ENCODE data around the gene MED13L.

- no peak for TF ChIP-seq EZH2phosphoT487 (conservative IDR thresholded peaks at IDR 0.05; ENCODE audit: low read length)
- TF ChIP-seq, protein P1, sequence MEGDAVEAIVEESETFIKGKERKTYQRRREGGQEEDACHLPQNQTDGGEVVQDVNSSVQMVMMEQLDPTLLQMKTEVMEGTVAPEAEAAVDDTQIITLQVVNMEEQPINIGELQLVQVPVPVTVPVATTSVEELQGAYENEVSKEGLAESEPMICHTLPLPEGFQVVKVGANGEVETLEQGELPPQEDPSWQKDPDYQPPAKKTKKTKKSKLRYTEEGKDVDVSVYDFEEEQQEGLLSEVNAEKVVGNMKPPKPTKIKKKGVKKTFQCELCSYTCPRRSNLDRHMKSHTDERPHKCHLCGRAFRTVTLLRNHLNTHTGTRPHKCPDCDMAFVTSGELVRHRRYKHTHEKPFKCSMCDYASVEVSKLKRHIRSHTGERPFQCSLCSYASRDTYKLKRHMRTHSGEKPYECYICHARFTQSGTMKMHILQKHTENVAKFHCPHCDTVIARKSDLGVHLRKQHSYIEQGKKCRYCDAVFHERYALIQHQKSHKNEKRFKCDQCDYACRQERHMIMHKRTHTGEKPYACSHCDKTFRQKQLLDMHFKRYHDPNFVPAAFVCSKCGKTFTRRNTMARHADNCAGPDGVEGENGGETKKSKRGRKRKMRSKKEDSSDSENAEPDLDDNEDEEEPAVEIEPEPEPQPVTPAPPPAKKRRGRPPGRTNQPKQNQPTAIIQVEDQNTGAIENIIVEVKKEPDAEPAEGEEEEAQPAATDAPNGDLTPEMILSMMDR (IDR thresholded peaks at IDR 0.05; ENCODE audit: insufficient read depth, low read length, poor library complexity, severe bottlenecking), result no peak
Measured at GRCh38 chr12:116266168-116266601, 11.3 kb downstream of the MED13L start.

Data from SU-DHL-6 (cell line).